CD4-positive, CD25-positive, alpha-beta regulatory T cell (primary cell): ENCODE data around the gene DTNB. TPM values are rescaled to one million over a fixed set of nuclear protein-coding genes. Genes with fewer than 3 reads are reported as not detected.

Source experiments
- ATAC-seq, 2 donors: fragments of 150-1000 bp; cut with Tn5 transposase; one replicate each; pipeline ENCODE4 v1.10.0; 2021; ENCODE audit warnings: low read depth in 2 of 2, moderate number of reproducible peaks in 2 of 2, moderate library complexity in 1 of 2
- DNase-seq, 3 donors: peaks; one replicate each; pipeline versions ENCODE4 v3.0.0 to v3.0.0-alpha.2; 2012 to 2022; ENCODE audit warnings: mixed read lengths in 1 of 3
- H3K27ac ChIP-seq: one replicate; pipeline ENCODE4 v1.7.0; 2013; ENCODE audit warnings: mild to moderate bottlenecking, low read length; ENCODE audit not compliant: insufficient read depth, poor library complexity, severe bottlenecking
- H3K27me3 ChIP-seq: one replicate; pipeline ENCODE4 v1.7.0; 2013; ENCODE audit warnings: low read length; ENCODE audit not compliant: control insufficient read depth, insufficient read depth
- H3K36me3 ChIP-seq: one replicate; pipeline ENCODE4 v1.7.0; 2013; ENCODE audit warnings: mild to moderate bottlenecking, low read length, moderate library complexity; ENCODE audit not compliant: control insufficient read depth, insufficient read depth
- H3K4me1 ChIP-seq: 2 replicates; pipeline ENCODE4 v1.7.0; 2013; ENCODE audit warnings: mild to moderate bottlenecking, low read length; ENCODE audit not compliant: insufficient read depth, control insufficient read depth, poor library complexity, severe bottlenecking
- H3K4me3 ChIP-seq: one replicate; pipeline ENCODE4 v1.7.0; 2013; ENCODE audit warnings: low read depth, mild to moderate bottlenecking, low read length, moderate library complexity
- H3K9me3 ChIP-seq, 2 experiments: 1 replicate in 1 of 2; 2 replicates in 1 of 2; pipeline ENCODE4 v1.7.0; 2013; ENCODE audit warnings: low read length in 2 of 2, mild to moderate bottlenecking in 1 of 2, moderate library complexity in 1 of 2; ENCODE audit not compliant: control insufficient read depth in 2 of 2
- H3K27ac Mint-ChIP-seq, 3 donors: one replicate each; pipeline ENCODE4 v1.8.0; 2020 to 2022; ENCODE audit warnings: mild to moderate bottlenecking in 3 of 3, mixed read lengths in 3 of 3, moderate library complexity in 2 of 3
- H3K27me3 Mint-ChIP-seq: one replicate; pipeline ENCODE4 v1.8.0; 2022; ENCODE audit warnings: mild to moderate bottlenecking, mixed read lengths
- H3K36me3 Mint-ChIP-seq: one replicate; pipeline ENCODE4 v1.8.0; 2020; ENCODE audit warnings: mixed read lengths
- H3K4me1 Mint-ChIP-seq, 4 donors: one replicate each; pipeline ENCODE4 v1.8.0; 2020 to 2022; ENCODE audit warnings: mixed read lengths in 4 of 4, mild to moderate bottlenecking in 1 of 4
- H3K4me3 Mint-ChIP-seq, 4 donors: one replicate each; pipeline ENCODE4 v1.8.0; 2020 to 2022; ENCODE audit warnings: mild to moderate bottlenecking in 4 of 4, mixed read lengths in 4 of 4, moderate library complexity in 3 of 4
- H3K9me3 Mint-ChIP-seq, 7 donors: one replicate each; pipeline ENCODE4 v1.8.0; 2020 to 2022; ENCODE audit warnings: mixed read lengths in 7 of 7, mild to moderate bottlenecking in 3 of 7, moderate library complexity in 2 of 7
- polyA plus RNA-seq, 4 donors: library from polyadenylated mRNA; unstranded; fragments of 300-500 nt; fragmentation: Illumina TruSeq; gene quantifications; one replicate each; pipeline ENCODE4 v1.2.3, GENCODE V29; 2021
- total RNA-seq: library from RNA; stranded (reverse); gene quantifications from one replicate; pipeline ENCODE4 v1.2.3, GENCODE V29; 2022

The DTNB gene
- total and polyA plus RNA-seq, 5 donors from 2014 or later = 11.5 to 50.1 (median 15.0) TPM

DNA sequence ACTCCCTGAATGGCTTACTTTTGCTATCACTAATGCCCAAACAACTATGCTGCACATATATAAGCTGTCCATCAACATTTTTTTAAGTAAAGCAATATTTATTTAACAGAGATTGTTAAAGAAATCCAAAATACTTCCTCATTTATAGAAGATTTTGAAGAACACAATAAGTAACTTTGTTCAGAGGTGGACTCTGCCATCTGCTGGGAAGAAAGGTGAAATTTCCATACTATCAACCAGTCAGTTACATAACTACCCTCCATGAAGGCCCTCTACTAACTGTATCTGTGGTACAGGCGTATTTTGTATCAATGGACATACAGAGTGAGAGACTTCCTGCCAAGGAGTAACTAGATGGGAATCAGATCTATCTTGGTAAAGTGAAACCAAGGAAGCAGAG, 106.0 kb downstream of the DTNB start:
- Histone ChIP-seq H3K4me1 (no peaks in the 10 kb centered on the region), H3K36me3 (no peaks in the 10 kb centered on the region), H3K27ac (no peak overlapping the region), H3K27me3 (no peaks in the 10 kb centered on the region), H3K9me3 (no peaks in the 10 kb centered on the region), H3K4me3 (no peak overlapping the region)
- Mint-ChIP-seq H3K4me3 (no peak overlapping the region), H3K27ac (peak overlapping the region in 1 of 3 donors; percentile 37), H3K4me1 (peaks cover 6 to 9% (median 8%) of the 10 kb centered on the region in 4 donors), H3K9me3 (peaks cover 0 to 1% (median 0%) of the 10 kb centered on the region in 7 donors), H3K36me3 (peaks cover 25% of the 10 kb centered on the region), H3K27me3 (no peaks in the 10 kb centered on the region)
- DNase-seq = peak in 2 of 3 donors; percentile 34 to 67
- ATAC-seq = no peak

GRCh38 chr2:25566694-25567093, 106.7 kb downstream of the DTNB start:
- H3K27me3 Mint-ChIP-seq = no peaks in the 10 kb centered on the region
- H3K36me3 Mint-ChIP-seq = peaks cover 29% of the 10 kb centered on the region
- H3K36me3 ChIP-seq = no peaks in the 10 kb centered on the region
- DNase-seq = no peak
- peak overlapping the region in 1 of 3 donors; percentile 37 for H3K27ac Mint-ChIP-seq
- H3K27me3 ChIP-seq = no peaks in the 10 kb centered on the region
- peaks cover 6 to 9% (median 8%) of the 10 kb centered on the region in 4 donors for H3K4me1 Mint-ChIP-seq
- no peaks in the 10 kb centered on the region for H3K4me1 ChIP-seq
- H3K4me3 ChIP-seq = no peak overlapping the region
- no peak overlapping the region for H3K27ac ChIP-seq
- H3K4me3 Mint-ChIP-seq = no peak overlapping the region
- no peak for ATAC-seq
- no peaks in the 10 kb centered on the region for H3K9me3 ChIP-seq
- peaks cover 0 to 1% (median 0%) of the 10 kb centered on the region in 7 donors for H3K9me3 Mint-ChIP-seq

GRCh38 chr2:25566094-25566493, 107.3 kb downstream of the DTNB start:
- peaks cover 26% of the 10 kb centered on the region for H3K36me3 Mint-ChIP-seq
- no peak overlapping the region for H3K27ac ChIP-seq
- no peak overlapping the region for H3K4me3 Mint-ChIP-seq
- DNase-seq = no peak
- H3K4me1 ChIP-seq = no peaks in the 10 kb centered on the region
- H3K9me3 ChIP-seq = no peaks in the 10 kb centered on the region
- no peak overlapping the region for H3K27ac Mint-ChIP-seq
- H3K4me1 Mint-ChIP-seq = peaks cover 6 to 10% (median 8%) of the 10 kb centered on the region in 4 donors
- ATAC-seq = no peak
- H3K27me3 ChIP-seq = no peaks in the 10 kb centered on the region
- H3K9me3 Mint-ChIP-seq = peaks cover 0 to 2% (median 0%) of the 10 kb centered on the region in 7 donors
- no peaks in the 10 kb centered on the region for H3K27me3 Mint-ChIP-seq
- no peaks in the 10 kb centered on the region for H3K36me3 ChIP-seq
- no peak overlapping the region for H3K4me3 ChIP-seq

GRCh38 chr2:25561136-25561850, 112.1 kb downstream of the DTNB start:
- Mint-ChIP-seq H3K27me3 (no peaks in the 10 kb centered on the region), H3K36me3 (peaks cover 8% of the 10 kb centered on the region), H3K4me3 (no peak overlapping the region), H3K4me1 (peaks cover 20 to 30% (median 25%) of the 10 kb centered on the region in 4 donors), H3K27ac (peak overlapping the region in 1 of 3 donors; percentile 57), H3K9me3 (peaks cover 0 to 2% (median 0%) of the 10 kb centered on the region in 7 donors)
- no peak for ATAC-seq
- Histone ChIP-seq H3K4me1 (peaks cover 12% of the 10 kb centered on the region), H3K27ac (no peak overlapping the region), H3K36me3 (no peaks in the 10 kb centered on the region), H3K9me3 (no peaks in the 10 kb centered on the region), H3K4me3 (no peak overlapping the region), H3K27me3 (no peaks in the 10 kb centered on the region)
- DNase-seq = no peak

GRCh38 chr2:25559148-25559547, 114.2 kb downstream of the DTNB start:
- Histone ChIP-seq H3K4me3 (no peak overlapping the region), H3K27ac (peak overlapping the region; percentile 56), H3K36me3 (no peaks in the 10 kb centered on the region), H3K9me3 (no peaks in the 10 kb centered on the region), H3K27me3 (no peaks in the 10 kb centered on the region), H3K4me1 (peaks cover 12% of the 10 kb centered on the region)
- Mint-ChIP-seq H3K9me3 (peaks cover 0 to 2% (median 0%) of the 10 kb centered on the region in 7 donors), H3K36me3 (peaks cover 14% of the 10 kb centered on the region), H3K27me3 (no peaks in the 10 kb centered on the region), H3K27ac (peak overlapping the region in 2 of 3 donors; percentile 63 to 81), H3K4me3 (peak overlapping the region in 1 of 4 donors; percentile 3), H3K4me1 (peaks cover 20 to 30% (median 26%) of the 10 kb centered on the region in 4 donors)
- DNase-seq = no peak
- no peak for ATAC-seq

DNA sequence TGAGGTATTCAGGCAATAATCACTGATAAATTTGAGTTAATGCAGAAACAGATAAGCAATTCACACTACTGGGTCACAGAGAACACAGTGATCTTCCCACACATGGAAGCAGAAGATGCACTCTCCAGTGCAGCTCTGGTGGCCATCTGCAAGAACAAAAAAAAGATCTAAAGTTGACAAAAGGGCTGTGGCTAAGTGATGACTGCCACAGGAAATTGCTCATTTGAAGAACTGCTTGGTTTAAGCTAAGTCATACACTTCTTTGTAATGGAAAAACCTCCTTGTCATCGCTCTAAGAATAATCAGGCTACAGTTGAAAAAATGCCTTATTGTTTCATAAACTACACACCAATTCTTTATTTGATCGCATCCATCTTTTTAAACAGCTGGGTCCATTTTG, 115.1 kb downstream of the DTNB start:
- Histone ChIP-seq H3K36me3 (no peaks in the 10 kb centered on the region), H3K4me1 (peaks cover 12% of the 10 kb centered on the region), H3K27ac (peak overlapping the region; percentile 56), H3K4me3 (peak overlapping the region; percentile 49), H3K9me3 (no peaks in the 10 kb centered on the region), H3K27me3 (no peaks in the 10 kb centered on the region)
- no peaks in the 10 kb centered on the region for H3K27me3 Mint-ChIP-seq
- H3K9me3 Mint-ChIP-seq = peaks cover 0 to 1% (median 0%) of the 10 kb centered on the region in 7 donors
- H3K4me1 Mint-ChIP-seq = peaks cover 20 to 30% (median 28%) of the 10 kb centered on the region in 4 donors
- no peak overlapping the region for H3K4me3 Mint-ChIP-seq
- DNase-seq (peak in 2 of 3 donors; percentile 43 to 87), ATAC-seq (peak; percentile 89)
- peak overlapping the region; percentile 37 to 81 (median 63) for H3K27ac Mint-ChIP-seq
- H3K36me3 Mint-ChIP-seq = peaks cover 11% of the 10 kb centered on the region

- peak overlapping the region; percentile 3 to 63 (median 10) for H3K27ac Mint-ChIP-seq
- Histone ChIP-seq H3K4me3 (no peak overlapping the region), H3K9me3 (no peaks in the 10 kb centered on the region), H3K4me1 (peaks cover 12% of the 10 kb centered on the region), H3K36me3 (no peaks in the 10 kb centered on the region), H3K27me3 (no peaks in the 10 kb centered on the region), H3K27ac (no peak overlapping the region)
- no peaks in the 10 kb centered on the region for H3K27me3 Mint-ChIP-seq
- no peak overlapping the region for H3K4me3 Mint-ChIP-seq
- H3K9me3 Mint-ChIP-seq = peaks cover 0 to 1% (median 0%) of the 10 kb centered on the region in 7 donors
- peaks cover 20 to 30% (median 28%) of the 10 kb centered on the region in 4 donors for H3K4me1 Mint-ChIP-seq
- peaks cover 11% of the 10 kb centered on the region for H3K36me3 Mint-ChIP-seq
- DNase-seq (no peak), ATAC-seq (no peak)
These were observed 116.0 kb downstream of the DTNB start for GRCh38 chr2:25557179-25558036.
